GM19468 (cell line): ENCODE results near the gene PEAK3.
"Not testable (repeated sequence)": the region's sequence is repeated elsewhere in the genome, so short reads cannot be mapped to it uniquely, and the experiment has no call there.

ENCODE experiments used
- ATAC-seq: cut with Tn5 transposase; IDR thresholded peaks from one replicate; pipeline ENCODE4 v1.9.1; 2021; ENCODE audit warnings: mild to moderate bottlenecking, moderate library complexity, moderate number of reproducible peaks; ENCODE audit not compliant: unreplicated experiment; ENCODE audit errors: extremely low read depth

PEAK3 gene

DNA sequence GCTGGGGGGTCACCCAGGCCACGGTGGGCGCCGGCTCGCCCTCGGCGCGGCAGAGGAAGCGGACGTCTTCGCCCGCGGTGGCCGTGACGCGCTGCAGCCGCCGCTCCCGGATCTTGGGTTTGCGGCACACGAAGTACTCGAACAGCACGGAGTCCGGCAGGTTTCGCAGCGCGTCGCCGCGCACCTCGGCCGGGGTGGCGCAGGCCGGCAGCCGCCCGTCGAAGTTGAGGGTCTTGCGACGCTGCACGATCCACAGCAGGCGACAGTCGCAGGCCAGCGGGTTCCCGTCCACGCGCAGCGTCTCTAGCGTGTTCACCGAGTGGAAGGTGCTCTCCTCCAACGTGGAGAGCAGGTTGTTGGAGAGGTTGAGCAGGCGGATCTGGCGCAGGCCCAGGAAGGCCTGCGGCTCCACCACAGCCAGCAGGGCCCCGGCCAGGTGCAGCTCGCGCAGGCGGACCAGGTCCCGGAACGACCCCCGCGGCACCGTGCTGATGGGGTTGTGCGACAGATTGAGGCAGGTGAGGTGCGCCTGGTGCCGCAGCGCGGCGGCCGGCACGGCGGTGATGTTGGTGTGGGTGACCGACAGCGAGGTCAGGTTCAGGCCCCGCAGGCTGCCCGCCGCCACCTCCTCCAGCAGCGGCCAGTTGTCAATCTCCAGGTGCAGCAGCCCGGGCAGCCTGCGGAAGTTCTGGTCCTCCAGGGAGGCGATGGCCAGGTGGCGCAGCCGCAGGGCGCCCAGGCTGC, 8.6 kb upstream of the PEAK3 start:
- ATAC-seq: no peak

DNA sequence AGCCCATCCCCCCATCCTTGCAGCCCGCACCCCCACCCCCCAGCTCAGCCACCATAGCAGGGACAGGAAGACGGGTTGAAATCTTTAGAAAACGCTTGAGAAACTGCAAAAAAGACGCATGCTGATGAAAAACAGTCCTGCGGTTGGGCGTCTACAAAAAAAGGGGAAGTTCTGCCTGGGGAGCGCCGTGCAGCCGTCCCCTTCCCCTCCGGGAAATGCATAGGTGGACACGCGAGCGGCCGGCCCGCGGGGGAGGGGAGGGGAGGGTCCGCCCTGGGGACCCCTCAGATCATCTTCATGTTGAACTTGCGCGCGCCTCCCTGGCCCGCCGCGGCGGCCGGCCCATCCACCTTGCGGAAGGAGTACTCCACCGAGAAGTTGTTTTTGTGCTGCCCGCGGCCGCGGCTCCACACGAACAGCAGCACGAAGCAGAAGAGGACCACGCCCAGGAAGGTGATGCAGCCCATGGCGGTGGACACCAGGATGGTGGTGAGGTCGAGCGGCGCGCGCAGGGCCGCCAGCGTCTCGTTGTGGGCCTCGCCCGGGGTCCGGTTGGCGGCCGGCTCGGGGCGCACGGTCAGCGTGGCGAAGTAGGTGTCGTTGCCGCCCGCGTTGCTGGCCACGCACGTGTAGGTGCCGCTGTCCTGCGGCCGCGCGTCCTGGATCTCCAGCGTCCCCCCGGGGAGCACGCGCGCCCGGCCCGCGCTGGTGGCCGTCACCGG, 7.9 kb upstream of the PEAK3 start:
- no peak for ATAC-seq

GRCh38 chr19:2288818-2289713, 7.1 kb upstream of the PEAK3 start:
- no peak for ATAC-seq

- ATAC-seq: no peak
Measured at GRCh38 chr19:2288338-2288817, 6.4 kb upstream of the PEAK3 start.

DNA sequence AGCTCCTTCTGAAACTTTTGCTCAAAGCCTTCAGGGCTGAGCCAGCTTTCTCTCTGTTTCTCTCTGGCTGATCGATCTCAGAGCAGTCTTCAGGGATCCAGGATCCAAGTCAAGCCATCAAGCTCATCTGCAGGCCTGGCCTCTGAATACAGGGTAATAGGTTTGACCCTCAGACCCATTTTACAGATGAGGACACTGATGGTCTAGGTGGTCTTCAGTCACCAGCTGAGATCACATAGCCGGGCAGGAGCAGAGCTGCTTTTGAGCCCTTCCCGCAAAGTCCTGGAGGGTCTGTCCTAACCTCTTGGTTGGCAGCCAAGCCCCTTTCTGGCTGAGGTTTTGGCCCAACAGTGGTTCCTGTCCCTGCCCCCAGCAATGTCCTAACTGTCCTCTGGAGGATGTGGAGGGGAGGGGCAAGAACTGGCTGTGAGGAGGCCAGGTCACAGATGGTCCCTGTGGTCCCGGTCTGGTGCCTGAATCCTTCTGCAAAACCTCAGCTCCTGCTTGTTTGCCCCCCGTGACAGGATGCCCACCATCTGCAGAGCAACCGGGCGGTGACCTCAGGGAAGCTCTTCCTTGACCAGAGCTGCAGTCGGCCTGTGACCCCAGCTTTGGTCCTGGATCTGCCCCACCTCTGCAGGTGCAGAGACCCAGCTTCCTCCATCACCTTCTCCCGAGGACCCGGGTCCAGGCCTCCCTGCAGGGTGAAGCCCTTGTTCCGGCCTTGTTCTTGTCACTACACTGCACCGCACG, 5.8 kb upstream of the PEAK3 start:
- no peak for ATAC-seq

- ATAC-seq: no peak
Measured at GRCh38 chr19:2286402-2287140, 4.6 kb upstream of the PEAK3 start.

- no peak for ATAC-seq
Measured at GRCh38 chr19:2283835-2284507, 2.0 kb upstream of the PEAK3 start.

DNA sequence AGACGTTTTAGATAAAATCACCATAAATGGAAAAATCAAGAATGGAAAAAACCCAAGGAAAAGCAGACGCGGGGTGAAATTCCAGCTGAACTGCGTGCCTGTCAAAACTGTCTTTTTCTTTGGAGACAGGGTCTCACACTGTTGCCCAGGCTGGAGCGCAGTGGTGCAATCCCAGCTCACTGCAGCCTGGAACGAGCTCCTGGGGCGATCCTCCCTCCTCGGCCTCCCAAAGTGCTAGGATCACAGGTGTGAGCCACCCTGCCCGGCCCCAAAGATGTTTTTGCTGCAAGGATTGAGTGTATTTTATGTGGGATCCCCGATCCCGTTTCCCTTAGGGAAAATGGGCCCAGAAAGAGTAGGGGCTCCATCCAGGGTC, 875 bp upstream of the PEAK3 start:
- no peak for ATAC-seq

DNA sequence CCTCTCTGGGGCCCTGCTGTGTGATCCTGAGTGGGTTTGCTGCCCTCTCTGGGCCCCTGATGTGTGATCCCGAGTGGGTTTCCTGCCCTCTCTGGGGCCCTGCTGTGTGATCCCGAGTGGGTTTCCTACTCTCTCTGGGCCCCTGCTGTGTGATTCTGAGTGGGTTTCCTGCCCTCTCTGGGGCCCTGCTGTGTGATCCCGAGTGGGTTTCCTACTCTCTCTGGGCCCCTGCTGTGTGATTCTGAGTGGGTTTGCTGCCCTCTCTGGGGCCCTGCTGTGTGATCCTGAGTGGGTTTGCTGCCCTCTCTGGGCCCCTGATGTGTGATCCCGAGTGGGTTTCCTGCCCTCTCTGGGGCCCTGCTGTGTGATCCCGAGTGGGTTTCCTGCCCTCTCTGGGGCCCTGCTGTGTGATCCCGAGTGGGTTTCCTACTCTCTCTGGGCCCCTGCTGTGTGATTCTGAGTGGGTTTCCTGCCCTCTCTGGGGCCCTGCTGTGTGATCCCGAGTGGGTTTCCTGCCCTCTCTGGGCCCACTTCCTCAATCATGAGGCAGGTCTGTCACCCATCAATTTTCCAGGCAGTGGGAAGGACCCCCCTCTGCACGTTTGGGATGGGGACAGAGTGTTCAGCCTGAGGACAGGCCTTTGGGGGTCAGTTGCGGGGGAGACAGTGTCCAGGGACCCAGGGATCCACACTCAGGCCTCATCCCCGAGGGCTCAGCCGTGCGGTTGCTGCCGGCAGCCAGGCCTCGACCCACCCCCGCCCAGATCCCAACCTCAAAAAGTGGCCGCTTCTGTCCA, 512 bp downstream of the PEAK3 start:
- ATAC-seq: not testable (repeated sequence)

- no peak for ATAC-seq
Measured at GRCh38 chr19:2280633-2281264, 1.2 kb downstream of the PEAK3 start.

GRCh38 chr19:2278459-2279158, 3.4 kb downstream of the PEAK3 start:
- no peak for ATAC-seq

GRCh38 chr19:2277138-2277537, 4.8 kb downstream of the PEAK3 start:
- ATAC-seq: no peak

GRCh38 chr19:2276429-2276986, 5.5 kb downstream of the PEAK3 start:
- ATAC-seq: no peak

- ATAC-seq: no peak
Measured at GRCh38 chr19:2275588-2276428, 6.2 kb downstream of the PEAK3 start.

- no peak for ATAC-seq
Measured at GRCh38 chr19:2274931-2275535, 6.9 kb downstream of the PEAK3 start.
